Measurements from ENCODE around the gene SMIM44.
"Not testable (repeated sequence)": the region's sequence is repeated elsewhere in the genome, so short reads cannot be mapped to it uniquely, and the experiment has no call there.

Gene SMIM44

GRCh38 chr19:3455960-3456601 is 27.2 kb downstream of the SMIM44 start:
- no peak for DNase-seq

- no peak for DNase-seq
These were observed 27.8 kb downstream of the SMIM44 start for GRCh38 chr19:3455393-3455955.

- DNase-seq = no peak
These were observed 28.4 kb downstream of the SMIM44 start for GRCh38 chr19:3454656-3455392.

- no peak for DNase-seq
These were observed 29.4 kb downstream of the SMIM44 start for GRCh38 chr19:3453840-3454239.

- not testable (repeated sequence) for DNase-seq
These were observed 30.4 kb downstream of the SMIM44 start for GRCh38 chr19:3452942-3453214.

- no peak for DNase-seq
These were observed 30.9 kb downstream of the SMIM44 start for GRCh38 chr19:3452171-3452941.

- DNase-seq = no peak
These were observed 31.8 kb downstream of the SMIM44 start for GRCh38 chr19:3451451-3451866.

GRCh38 chr19:3450796-3451411 is 32.3 kb downstream of the SMIM44 start:
- DNase-seq = no peak

GRCh38 chr19:3448616-3449334 is 34.5 kb downstream of the SMIM44 start:
- DNase-seq = no peak

- DNase-seq = not testable (repeated sequence)
These were observed 36.6 kb downstream of the SMIM44 start for GRCh38 chr19:3446657-3447056.

GRCh38 chr19:3444695-3445234 is 38.5 kb downstream of the SMIM44 start:
- DNase-seq = no peak

- DNase-seq = no peak
These were observed 39.2 kb downstream of the SMIM44 start for GRCh38 chr19:3443840-3444694.

- no peak for DNase-seq
These were observed 40.7 kb downstream of the SMIM44 start for GRCh38 chr19:3442487-3443071.

GRCh38 chr19:3441986-3442329 is 41.3 kb downstream of the SMIM44 start:
- DNase-seq = no peak

- DNase-seq = no peak
These were observed 41.9 kb downstream of the SMIM44 start for GRCh38 chr19:3441089-3441985.

GRCh38 chr19:3440082-3440481 is 43.2 kb downstream of the SMIM44 start:
- DNase-seq = peak; percentile 52

GRCh38 chr19:3434630-3435553 is 48.3 kb downstream of the SMIM44 start:
- DNase-seq = peak; percentile 96

- DNase-seq = no peak
These were observed 49.3 kb downstream of the SMIM44 start for GRCh38 chr19:3433805-3434540.

Data from stimulated activated CD4-positive, alpha-beta T cell treated with anti-CD3 and anti-CD28 coated beads, Interleukin-12 subunit alpha, Interleukin-12 subunit beta, amount 100 ng/mL, for 4 hours (primary cell).